Measurements from ENCODE around the gene IMPACT. TPM values are rescaled to one million over a fixed set of nuclear protein-coding genes. Genes with fewer than 3 reads are reported as not detected.

IMPACT gene
- polyA plus RNA-seq (ENCODE audit: low read depth in 6 of 6): 10 to 100 TPM; 15.2 to 34.3 (median 27.6) TPM

DNA sequence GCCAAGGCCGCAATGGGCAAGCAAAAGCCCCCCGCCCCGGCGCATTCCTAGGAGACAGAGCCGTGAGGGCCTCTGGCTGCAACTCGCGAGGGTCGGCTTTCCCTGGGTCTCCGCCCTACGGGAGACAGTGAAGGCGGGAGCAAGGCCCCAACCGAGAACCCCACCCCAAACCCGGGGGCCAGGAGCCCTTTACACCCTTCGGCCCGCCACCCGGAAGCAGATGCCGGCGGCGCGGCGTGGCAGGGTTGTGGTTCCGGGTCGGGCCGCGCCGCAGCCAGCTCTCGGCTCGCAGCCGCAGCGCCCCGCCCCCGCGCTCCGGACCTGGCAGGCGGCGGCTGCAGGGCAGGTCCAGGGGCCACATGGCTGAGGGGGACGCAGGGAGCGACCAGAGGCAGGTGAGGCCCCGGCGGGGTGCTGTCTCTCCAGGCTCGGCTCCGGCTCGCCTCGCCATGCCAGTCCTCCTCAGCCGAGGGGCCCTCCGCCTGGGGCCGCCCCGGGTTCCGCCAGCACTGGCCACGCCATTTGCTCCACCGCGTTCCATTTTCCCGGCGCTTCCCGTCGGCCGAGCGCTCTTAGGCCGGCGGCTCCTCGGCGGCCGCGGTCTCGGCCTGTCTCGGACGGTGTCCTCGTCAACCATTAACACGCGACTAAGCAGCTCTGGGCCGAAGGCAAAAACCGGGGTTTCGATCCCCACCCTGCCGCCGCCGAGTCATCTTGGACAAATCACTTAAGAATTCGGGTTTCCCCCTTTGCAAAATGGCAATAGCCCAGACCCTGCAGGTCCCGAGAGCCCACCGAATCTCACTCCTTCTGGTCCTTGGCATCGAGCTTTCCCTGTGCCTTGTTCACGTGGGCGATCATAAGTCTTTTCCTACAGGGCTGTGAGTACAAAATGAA lies at the start of gene IMPACT:
IMPACT (plus strand) TSS at position 273 of the 897 bp plus-strand sequence; CDS start at position 360, 87 bp downstream.
- Mint-ChIP-seq H3K36me3 (peaks cover 18 to 35% of the 10 kb centered on the region in 2 donors), H3K4me3 (peak within 1 kb of the TSS; percentile 86 to 97 (median 92)), H3K4me1 (peaks cover 7 to 14% (median 10%) of the 10 kb centered on the region in 3 donors), H3K27me3 (peaks cover 23 to 34% (median 32%) of the 10 kb centered on the region in 3 donors), H3K27ac (peak within 1 kb of the TSS; percentile 48 to 93 (median 80)), H3K9me3 (peaks cover 1 to 19% (median 5%) of the 10 kb centered on the region in 7 donors)
- ATAC-seq (ENCODE audit: low read depth in 2 of 2) (peak; percentile 95 to 97), DNase-seq (peak; percentile 76)

DNA sequence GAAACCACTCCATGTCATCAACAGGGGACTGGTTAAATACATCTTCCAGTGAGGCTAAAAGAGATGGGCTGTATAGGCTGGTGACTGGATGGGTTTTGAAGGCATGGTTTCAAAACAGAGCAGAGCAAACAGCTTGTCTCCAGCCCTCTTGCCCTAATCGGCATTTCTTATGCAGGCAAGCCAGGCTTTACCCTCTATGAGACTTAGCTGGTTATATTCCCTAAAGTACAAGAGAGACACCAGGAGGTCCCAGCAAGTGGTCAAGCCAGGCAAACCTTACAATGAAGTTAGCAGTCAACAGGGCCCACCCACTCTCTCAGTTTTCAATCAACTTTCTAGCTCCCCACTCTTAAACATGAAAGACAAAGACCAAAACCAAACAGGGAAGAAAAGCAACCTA lies 47.9 kb upstream of the IMPACT start:
- DNase-seq (no peak), ATAC-seq (ENCODE audit: low read depth in 2 of 2) (no peak)
- no peaks in the 10 kb centered on the region for H3K36me3 Mint-ChIP-seq
- H3K27me3 Mint-ChIP-seq: no peaks in the 10 kb centered on the region
- H3K4me3 Mint-ChIP-seq: no peak overlapping the region
- H3K9me3 Mint-ChIP-seq: no peaks in the 10 kb centered on the region
- H3K27ac Mint-ChIP-seq: no peak overlapping the region
- H3K4me1 Mint-ChIP-seq: peaks cover 0 to 4% (median 3%) of the 10 kb centered on the region in 3 donors

DNA sequence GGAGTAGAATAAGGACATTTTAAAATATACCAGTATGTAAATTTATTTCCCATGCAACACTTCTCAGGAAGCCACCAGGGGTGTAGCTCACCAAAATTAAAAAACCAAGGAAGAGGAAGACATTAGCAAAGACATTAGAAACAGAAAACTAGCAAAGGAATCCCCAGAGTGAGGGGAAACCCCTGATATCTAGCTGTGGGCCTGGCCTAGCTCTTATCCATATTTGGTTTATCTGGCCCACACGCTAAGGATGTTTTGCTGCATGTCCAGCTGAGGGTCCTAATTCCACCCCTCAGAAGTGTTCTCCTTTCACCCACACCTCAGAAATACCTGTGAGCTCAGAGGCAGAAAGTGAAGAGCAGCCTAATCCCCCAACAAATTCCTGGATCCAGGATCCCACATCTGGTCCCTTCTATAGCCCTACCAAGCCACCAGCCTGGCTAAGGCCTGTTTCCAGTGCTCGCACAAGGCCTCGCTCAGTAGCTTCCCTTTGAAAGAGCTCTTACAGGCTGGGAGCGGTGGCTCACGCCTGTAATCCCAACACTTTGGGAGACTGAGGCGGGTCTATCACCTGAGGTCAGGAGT lies 46.2 kb upstream of the IMPACT start:
- Mint-ChIP-seq H3K4me3 (no peak overlapping the region), H3K4me1 (peaks cover 0 to 4% (median 3%) of the 10 kb centered on the region in 3 donors), H3K27me3 (no peaks in the 10 kb centered on the region), H3K36me3 (peaks cover 0 to 5% of the 10 kb centered on the region in 2 donors), H3K27ac (peak overlapping the region in 3 of 6 donors; percentile 11 to 37 (median 22)), H3K9me3 (no peaks in the 10 kb centered on the region)
- no peak for DNase-seq
- no peak for ATAC-seq (ENCODE audit: low read depth in 2 of 2)

DNA sequence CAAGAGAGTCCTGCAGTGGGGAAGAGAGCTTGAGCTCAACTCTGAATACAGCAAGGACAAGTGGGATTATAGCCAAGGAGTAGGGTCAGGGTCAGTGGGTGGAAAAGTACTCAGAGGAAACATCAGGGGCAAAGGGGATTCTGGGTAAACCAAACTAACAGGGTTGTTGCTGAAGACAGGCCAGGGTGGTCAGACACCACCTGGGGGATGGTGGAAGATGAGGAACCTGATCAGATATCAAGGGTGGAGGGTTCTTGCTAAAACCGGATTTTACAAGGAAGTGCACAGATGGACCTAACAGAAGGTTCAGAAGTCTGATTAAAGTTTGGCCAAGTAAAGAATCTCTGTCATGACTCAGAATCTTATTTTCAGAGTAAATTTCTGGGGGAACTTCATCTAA lies 45.3 kb upstream of the IMPACT start:
- Mint-ChIP-seq H3K4me1 (peaks cover 0 to 4% (median 3%) of the 10 kb centered on the region in 3 donors), H3K36me3 (peaks cover 0 to 5% of the 10 kb centered on the region in 2 donors), H3K4me3 (no peak overlapping the region), H3K27ac (peak overlapping the region in 2 of 6 donors; percentile 2 to 47), H3K9me3 (no peaks in the 10 kb centered on the region), H3K27me3 (no peaks in the 10 kb centered on the region)
- ATAC-seq (ENCODE audit: low read depth in 2 of 2): no peak
- no peak for DNase-seq

GRCh38 chr18:24386681-24387080 lies 39.8 kb upstream of the IMPACT start:
- DNase-seq: no peak
- H3K4me3 Mint-ChIP-seq: no peak overlapping the region
- peaks cover 0 to 5% of the 10 kb centered on the region in 2 donors for H3K36me3 Mint-ChIP-seq
- H3K27me3 Mint-ChIP-seq: peaks cover 0 to 4% (median 0%) of the 10 kb centered on the region in 3 donors
- no peak for ATAC-seq (ENCODE audit: low read depth in 2 of 2)
- peaks cover 0 to 4% (median 0%) of the 10 kb centered on the region in 7 donors for H3K9me3 Mint-ChIP-seq
- no peak overlapping the region for H3K27ac Mint-ChIP-seq
- no peaks in the 10 kb centered on the region for H3K4me1 Mint-ChIP-seq

- peaks cover 0 to 2% of the 10 kb centered on the region in 2 donors for H3K36me3 Mint-ChIP-seq
- no peak for ATAC-seq (ENCODE audit: low read depth in 2 of 2)
- H3K27me3 Mint-ChIP-seq: peaks cover 0 to 4% (median 0%) of the 10 kb centered on the region in 3 donors
- H3K9me3 Mint-ChIP-seq: peaks cover 0 to 4% (median 0%) of the 10 kb centered on the region in 7 donors
- H3K4me1 Mint-ChIP-seq: no peaks in the 10 kb centered on the region
- H3K27ac Mint-ChIP-seq: no peak overlapping the region
- H3K4me3 Mint-ChIP-seq: no peak overlapping the region
- no peak for DNase-seq
Measured at GRCh38 chr18:24388957-24389356, 37.5 kb upstream of the IMPACT start.

- Mint-ChIP-seq H3K4me1 (peaks cover 5 to 16% (median 11%) of the 10 kb centered on the region in 3 donors), H3K27ac (peak overlapping the region in 3 of 6 donors; percentile 27 to 49 (median 38)), H3K27me3 (no peaks in the 10 kb centered on the region), H3K36me3 (no peaks in the 10 kb centered on the region), H3K4me3 (peak overlapping the region in 3 of 8 donors; percentile 36 to 70 (median 47)), H3K9me3 (peaks cover 0 to 4% (median 0%) of the 10 kb centered on the region in 7 donors)
- ATAC-seq (ENCODE audit: low read depth in 2 of 2): no peak
- peak; percentile 6 for DNase-seq
Measured at GRCh38 chr18:24395049-24395795, 31.2 kb upstream of the IMPACT start.

GRCh38 chr18:24396082-24396633 lies 30.3 kb upstream of the IMPACT start:
- no peaks in the 10 kb centered on the region for H3K27me3 Mint-ChIP-seq
- no peak for DNase-seq
- no peaks in the 10 kb centered on the region for H3K36me3 Mint-ChIP-seq
- peak overlapping the region in 2 of 8 donors; percentile 29 to 49 for H3K4me3 Mint-ChIP-seq
- peaks cover 5 to 16% (median 11%) of the 10 kb centered on the region in 3 donors for H3K4me1 Mint-ChIP-seq
- no peak for ATAC-seq (ENCODE audit: low read depth in 2 of 2)
- H3K27ac Mint-ChIP-seq: no peak overlapping the region
- peaks cover 0 to 1% (median 0%) of the 10 kb centered on the region in 7 donors for H3K9me3 Mint-ChIP-seq

DNA sequence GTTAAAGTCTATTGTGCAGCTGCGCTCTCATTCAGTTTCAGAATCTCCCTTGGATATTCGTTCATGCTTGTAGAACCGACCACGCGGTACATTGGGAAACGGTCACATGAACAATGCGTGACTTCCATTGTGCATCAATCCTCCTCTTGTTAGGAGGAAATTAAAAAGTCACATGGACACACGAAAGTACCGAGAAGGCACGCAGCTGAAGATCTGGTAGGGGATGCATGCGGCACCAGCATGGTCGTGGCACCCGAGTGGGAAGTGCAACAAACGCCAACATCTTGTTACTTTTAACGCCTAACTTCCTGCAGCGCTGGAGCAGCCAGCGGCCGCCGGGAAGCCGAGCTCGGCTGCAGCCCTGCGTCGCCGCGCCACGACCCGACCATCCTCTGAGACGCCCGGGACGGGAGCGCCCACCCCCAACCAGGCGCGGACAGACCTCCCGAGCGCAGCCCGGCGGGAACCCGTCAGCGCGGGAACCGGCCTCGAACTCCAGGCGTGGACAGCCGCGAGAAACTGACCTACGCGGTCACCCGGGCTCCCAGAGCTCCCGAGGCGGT lies 29.3 kb upstream of the IMPACT start:
- H3K27ac Mint-ChIP-seq: peak overlapping the region in 1 of 6 donors; percentile 13
- peak; percentile 29 for DNase-seq
- H3K4me1 Mint-ChIP-seq: peaks cover 5 to 16% (median 11%) of the 10 kb centered on the region in 3 donors
- no peaks in the 10 kb centered on the region for H3K9me3 Mint-ChIP-seq
- peaks cover 2 to 4% (median 3%) of the 10 kb centered on the region in 3 donors for H3K27me3 Mint-ChIP-seq
- peak overlapping the region; percentile 81 to 96 (median 92) for H3K4me3 Mint-ChIP-seq
- H3K36me3 Mint-ChIP-seq: no peaks in the 10 kb centered on the region
- peak; percentile 53 to 66 for ATAC-seq (ENCODE audit: low read depth in 2 of 2)

DNA sequence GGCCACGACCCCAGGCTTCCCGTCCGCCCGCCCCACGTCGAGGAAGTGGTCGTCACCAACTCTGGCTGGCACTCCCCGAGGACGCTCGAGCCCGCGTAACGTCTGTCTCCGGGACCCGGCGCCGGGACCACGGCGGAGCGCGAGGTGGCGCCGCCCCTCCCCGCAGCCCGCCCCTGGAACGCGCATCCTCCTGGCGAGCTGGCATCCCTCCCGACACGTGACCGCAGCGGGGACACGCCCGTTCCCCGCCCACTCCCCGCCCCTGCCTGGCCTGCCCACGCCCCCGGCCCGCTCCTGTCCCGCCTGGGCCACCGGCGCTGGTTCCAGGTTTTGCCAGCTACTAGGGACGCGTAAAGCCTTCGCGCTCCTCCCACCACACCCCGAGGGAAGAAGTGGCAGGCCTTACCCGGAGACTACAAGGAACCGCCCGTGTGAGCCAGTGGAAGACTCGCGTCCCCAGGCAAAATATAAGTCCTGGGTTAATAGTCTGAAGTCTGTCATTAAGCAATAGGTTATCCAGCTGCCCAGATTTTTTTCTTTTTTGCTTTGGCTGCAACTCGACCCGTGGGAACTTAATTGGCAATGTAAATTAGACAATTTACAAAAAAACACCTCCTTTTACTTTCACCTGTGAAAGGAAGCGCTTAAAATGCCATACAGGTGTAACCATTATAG lies 28.6 kb upstream of the IMPACT start, which contains the start of gene OSBPL1A:
OSBPL1A (minus strand) TSS at position 131 of the 675 bp plus-strand sequence. CDS start 20,291 bp downstream, outside the sequence.
- peak; percentile 42 for DNase-seq
- ATAC-seq (ENCODE audit: low read depth in 2 of 2): peak; percentile 77 to 82
- H3K4me1 Mint-ChIP-seq: peaks cover 10 to 16% (median 11%) of the 10 kb centered on the region in 3 donors
- H3K27me3 Mint-ChIP-seq: peaks cover 5 to 10% (median 9%) of the 10 kb centered on the region in 3 donors
- H3K27ac Mint-ChIP-seq: peak within 1 kb of the TSS in 5 of 6 donors; percentile 7 to 88 (median 44)
- no peaks in the 10 kb centered on the region for H3K36me3 Mint-ChIP-seq
- H3K4me3 Mint-ChIP-seq: peak within 1 kb of the TSS; percentile 88 to 96 (median 92)
- no peaks in the 10 kb centered on the region for H3K9me3 Mint-ChIP-seq

DNA sequence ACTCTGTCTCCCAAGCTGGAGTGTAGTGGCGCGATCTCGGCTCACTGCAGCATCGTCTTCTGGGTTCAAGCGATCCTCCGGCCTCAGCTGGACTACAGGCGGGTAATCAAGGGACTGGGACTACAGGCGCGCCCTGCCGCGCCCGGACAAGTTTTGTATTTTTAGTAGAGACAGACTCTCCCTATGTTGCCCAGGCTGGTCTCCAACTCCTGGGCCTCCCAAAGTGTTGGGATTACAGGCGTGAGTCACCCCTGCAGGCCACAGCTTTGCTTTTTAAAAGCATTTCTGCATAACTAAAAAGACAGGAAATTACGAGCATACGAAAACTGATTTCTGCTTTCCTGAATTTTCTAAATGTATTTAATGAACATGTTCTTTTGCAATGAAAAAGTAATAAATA lies 27.9 kb upstream of the IMPACT start:
- Mint-ChIP-seq H3K4me3 (peak overlapping the region in 6 of 8 donors; percentile 88 to 96 (median 94)), H3K27me3 (peaks cover 5 to 13% (median 11%) of the 10 kb centered on the region in 3 donors), H3K9me3 (no peaks in the 10 kb centered on the region), H3K27ac (no peak overlapping the region), H3K36me3 (no peaks in the 10 kb centered on the region), H3K4me1 (peaks cover 11 to 16% (median 12%) of the 10 kb centered on the region in 3 donors)
- DNase-seq: no peak
- no peak for ATAC-seq (ENCODE audit: low read depth in 2 of 2)

DNA sequence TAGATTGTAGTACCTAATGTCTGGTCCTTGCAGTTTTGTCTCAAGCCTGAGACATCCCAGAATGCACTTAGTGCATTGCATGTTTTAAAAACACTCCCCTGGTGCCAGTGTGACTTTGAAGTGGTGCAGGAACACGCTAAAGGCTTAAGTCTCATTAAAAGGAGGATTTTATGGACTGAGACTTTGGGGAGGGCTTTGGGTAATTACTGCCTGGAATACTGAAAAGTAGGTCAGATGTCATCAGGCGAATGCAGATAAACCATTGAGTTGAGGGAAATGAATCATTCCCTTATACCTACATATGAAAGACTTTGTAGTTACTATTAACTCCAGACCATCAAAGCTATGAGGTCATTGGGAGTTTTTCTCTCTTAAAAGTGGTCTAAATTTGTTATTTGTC lies 25.9 kb upstream of the IMPACT start:
- Mint-ChIP-seq H3K4me3 (peak overlapping the region in 1 of 8 donors; percentile 44), H3K36me3 (no peaks in the 10 kb centered on the region), H3K4me1 (peaks cover 11 to 12% (median 12%) of the 10 kb centered on the region in 3 donors), H3K9me3 (peaks cover 0 to 4% (median 2%) of the 10 kb centered on the region in 7 donors), H3K27ac (no peak overlapping the region), H3K27me3 (peaks cover 5 to 30% (median 19%) of the 10 kb centered on the region in 3 donors)
- DNase-seq: no peak
- no peak for ATAC-seq (ENCODE audit: low read depth in 2 of 2)
